ENCODE data around the gene CPM.

DNA sequence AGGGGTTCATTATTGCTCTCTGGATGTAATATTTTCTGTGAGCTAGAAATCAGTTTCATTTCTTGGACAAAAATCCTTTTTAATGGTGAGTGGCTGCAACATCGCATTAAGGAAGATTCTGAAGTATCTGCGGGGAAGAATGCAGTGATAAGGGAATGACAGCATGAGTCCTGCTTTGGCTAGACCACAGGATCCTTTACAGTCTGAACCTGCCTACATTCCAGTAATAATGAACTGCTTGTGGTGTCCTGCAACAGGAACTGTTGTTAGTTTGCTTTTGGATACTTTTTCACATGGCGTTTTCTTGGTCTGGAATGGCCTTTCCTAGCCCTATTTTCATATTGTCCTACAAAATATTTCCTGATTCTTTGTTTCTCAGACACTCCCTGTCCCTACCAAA lies 109.3 kb downstream of the CPM start:
- TF ChIP-seq RAD21 (IDR thresholded peaks at IDR 0.05; ENCODE audit: low read length) (no peak), FOS (IDR thresholded peaks at IDR 0.05; ENCODE audit: low read depth, low read length) (no peak), CHD1 (IDR thresholded peaks at IDR 0.05; ENCODE audit: low read depth, low read length) (no peak), MAFK (IDR thresholded peaks at IDR 0.05; ENCODE audit: low read depth, low read length) (no peak), MXI1 (IDR thresholded peaks at IDR 0.05; ENCODE audit: borderline replicate concordance, low read depth, low read length) (no peak)
- TF ChIP-seq, protein P1, sequence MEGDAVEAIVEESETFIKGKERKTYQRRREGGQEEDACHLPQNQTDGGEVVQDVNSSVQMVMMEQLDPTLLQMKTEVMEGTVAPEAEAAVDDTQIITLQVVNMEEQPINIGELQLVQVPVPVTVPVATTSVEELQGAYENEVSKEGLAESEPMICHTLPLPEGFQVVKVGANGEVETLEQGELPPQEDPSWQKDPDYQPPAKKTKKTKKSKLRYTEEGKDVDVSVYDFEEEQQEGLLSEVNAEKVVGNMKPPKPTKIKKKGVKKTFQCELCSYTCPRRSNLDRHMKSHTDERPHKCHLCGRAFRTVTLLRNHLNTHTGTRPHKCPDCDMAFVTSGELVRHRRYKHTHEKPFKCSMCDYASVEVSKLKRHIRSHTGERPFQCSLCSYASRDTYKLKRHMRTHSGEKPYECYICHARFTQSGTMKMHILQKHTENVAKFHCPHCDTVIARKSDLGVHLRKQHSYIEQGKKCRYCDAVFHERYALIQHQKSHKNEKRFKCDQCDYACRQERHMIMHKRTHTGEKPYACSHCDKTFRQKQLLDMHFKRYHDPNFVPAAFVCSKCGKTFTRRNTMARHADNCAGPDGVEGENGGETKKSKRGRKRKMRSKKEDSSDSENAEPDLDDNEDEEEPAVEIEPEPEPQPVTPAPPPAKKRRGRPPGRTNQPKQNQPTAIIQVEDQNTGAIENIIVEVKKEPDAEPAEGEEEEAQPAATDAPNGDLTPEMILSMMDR (conservative IDR thresholded peaks at IDR 0.05; ENCODE audit: low read depth, low read length) = no peak
